GM12878 (cell line): ENCODE data around the gene NUFIP1. TPM values are rescaled to one million over a fixed set of nuclear protein-coding genes. Genes with fewer than 3 reads are reported as not detected.

Experiments used
- ATF3 ChIP-seq: IDR thresholded peaks from 2 replicates; pipeline ENCODE4 v1.6.1; 2011; ENCODE audit warnings: low read depth, mild to moderate bottlenecking, low read length, moderate library complexity, borderline replicate concordance; ENCODE audit errors: extremely low read depth
- CBX5 ChIP-seq: sonication (generic); IDR thresholded peaks from 2 replicates; pipeline ENCODE4 v1.6.1; 2016; ENCODE audit warnings: low read depth, moderate library complexity, mild to moderate bottlenecking, inconsistent platforms
- EZH2 ChIP-seq: IDR thresholded peaks from 2 replicates; pipeline ENCODE4 v1.6.1; 2012; ENCODE audit warnings: low read depth, mild to moderate bottlenecking, control low read depth, inconsistent platforms, low read length, borderline replicate concordance; ENCODE audit not compliant: control insufficient read depth
- GATAD2B ChIP-seq: fragments of 450-650 bp; conservative IDR thresholded peaks from 2 replicates; pipeline ENCODE4 v1.6.1; 2017; ENCODE audit warnings: low read depth, mild to moderate bottlenecking, moderate library complexity
- IRF3 ChIP-seq: fragments of 450-650 bp; IDR thresholded peaks from 2 replicates; pipeline ENCODE4 v1.6.1; 2014; ENCODE audit warnings: mild to moderate bottlenecking
- PRDM15 ChIP-seq: fragments of 450-650 bp; formaldehyde crosslinking; IDR thresholded peaks from 2 replicates; pipeline ENCODE4 v1.4.0; 2020; ENCODE audit warnings: mild to moderate bottlenecking, moderate library complexity
- RAD51 ChIP-seq: fragments of 450-650 bp; IDR thresholded peaks from 2 replicates; pipeline ENCODE4 v1.6.1; 2016; ENCODE audit warnings: moderate library complexity, mild to moderate bottlenecking, inconsistent platforms
- RCOR1 ChIP-seq: conservative IDR thresholded peaks from 2 replicates; pipeline ENCODE4 v1.6.1; 2012; ENCODE audit warnings: low read depth, low read length, improper control_type of control experiment
- RELB ChIP-seq: fragments of 450-650 bp; IDR thresholded peaks from 2 replicates; pipeline ENCODE4 v1.6.1; 2017; ENCODE audit warnings: low read depth, mild to moderate bottlenecking, moderate library complexity
- SRF ChIP-seq, 2 experiments: IDR thresholded peaks; 2 replicates each; pipeline ENCODE4 v1.6.1; 2011; ENCODE audit warnings: low read depth in 2 of 2, low read length in 2 of 2, mild to moderate bottlenecking in 1 of 2, moderate library complexity in 1 of 2
- YBX1 ChIP-seq: fragments of 450-650 bp; IDR thresholded peaks from 2 replicates; pipeline ENCODE4 v1.6.1; 2016; ENCODE audit warnings: antibody characterized with exemption
- ZNF207 ChIP-seq: fragments of 450-650 bp; IDR thresholded peaks from 2 replicates; pipeline ENCODE4 v1.6.1; 2014; ENCODE audit warnings: antibody characterized with exemption, mild to moderate bottlenecking, borderline replicate concordance
- ZNF274 ChIP-seq: IDR thresholded peaks from one replicate; pipeline ENCODE4 v1.8.0; 2011; ENCODE audit not compliant: insufficient read length, insufficient read depth
- ZNF592 ChIP-seq: fragments of 450-650 bp; IDR thresholded peaks from 2 replicates; pipeline ENCODE4 v1.6.1; 2017; ENCODE audit warnings: mild to moderate bottlenecking, moderate library complexity
- polyA plus RNA-seq, 11 experiments: library from polyadenylated mRNA; depleted of rRNA in 4 of 11; unstranded in 6 of 11; stranded (reverse) in 5 of 11; fragments of >200 nt; fragmentation: Nextera tagmentation in 4 of 11; fragmentation: Illumina TruSeq in 1 of 11; extraction: Ambion mirVana in 4 of 11; extraction: Trizol in 1 of 11; gene quantifications; 1 replicate in 1 of 11; 2 replicates in 10 of 11; pipeline versions ENCODE4 v1.2.1 to v1.2.3, GENCODE V29; 2011 to 2016; ENCODE audit warnings: inconsistent platforms in 2 of 11, missing spikeins in 2 of 11, low read depth in 1 of 11
- total RNA-seq, 4 experiments: library from RNA; depleted of rRNA in 3 of 4; stranded (reverse); fragments of >200 nt in 3 of 4; fragmentation: Illumina TruSeq in 1 of 4; extraction: Trizol in 1 of 4; gene quantifications; 2 replicates each; pipeline versions ENCODE4 v1.2.1 to v1.2.3, GENCODE V29; 2013 to 2021
- TF ChIP-seq, protein P1 (sequence below): fragments of 450-650 bp; IDR thresholded peaks from 2 replicates; pipeline ENCODE4 v1.6.1; 2016; ENCODE audit warnings: mild to moderate bottlenecking

The NUFIP1 gene
- total and polyA plus RNA-seq, 10 of the 15 experiments (the other 5 are each of a cell fraction or from before 2014, with no cell fraction given), result 2.5 to 11.2 (median 7.0) TPM

DNA sequence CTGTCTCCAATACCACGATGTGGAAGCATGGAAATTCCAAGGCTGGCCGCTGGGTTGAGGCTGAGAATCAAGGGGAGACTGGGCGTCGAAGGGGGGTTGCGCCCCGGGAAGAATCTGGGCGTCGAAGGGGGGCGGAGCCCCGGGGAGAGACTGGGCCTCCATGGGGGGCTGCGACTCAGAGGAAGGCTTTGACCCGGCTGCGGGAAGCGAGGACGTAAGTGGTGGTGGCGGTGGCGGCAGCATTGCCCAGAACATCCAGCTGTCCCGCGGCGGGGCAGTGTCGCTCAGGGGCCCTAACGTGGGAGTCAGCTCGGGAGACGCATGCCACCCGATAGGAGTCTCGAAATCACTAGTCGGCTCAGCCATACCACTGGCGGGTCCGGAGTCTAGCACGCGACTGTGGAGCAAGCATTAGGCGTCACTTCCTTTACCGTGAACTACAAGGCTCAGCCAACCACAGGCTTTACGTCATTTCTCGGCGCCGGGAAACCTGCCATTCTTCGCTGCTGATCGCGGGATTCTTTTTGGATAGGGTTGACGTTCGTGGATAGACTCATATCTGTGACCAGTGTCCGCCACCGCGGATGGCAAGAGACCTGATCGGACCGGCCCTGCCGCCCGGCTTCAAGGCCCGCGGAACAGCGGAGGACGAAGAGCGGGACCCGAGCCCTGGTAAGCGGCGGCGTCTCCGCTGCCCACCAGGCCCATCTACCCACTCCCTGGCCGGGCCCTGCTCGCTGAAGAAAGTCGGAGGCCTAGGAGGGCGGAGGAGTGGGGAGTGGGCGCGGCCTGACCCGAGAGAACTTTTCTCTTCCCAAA lies at the start of gene NUFIP1, which contains the start of gene GPALPP1 (continued):
- TF ChIP-seq, protein P1, sequence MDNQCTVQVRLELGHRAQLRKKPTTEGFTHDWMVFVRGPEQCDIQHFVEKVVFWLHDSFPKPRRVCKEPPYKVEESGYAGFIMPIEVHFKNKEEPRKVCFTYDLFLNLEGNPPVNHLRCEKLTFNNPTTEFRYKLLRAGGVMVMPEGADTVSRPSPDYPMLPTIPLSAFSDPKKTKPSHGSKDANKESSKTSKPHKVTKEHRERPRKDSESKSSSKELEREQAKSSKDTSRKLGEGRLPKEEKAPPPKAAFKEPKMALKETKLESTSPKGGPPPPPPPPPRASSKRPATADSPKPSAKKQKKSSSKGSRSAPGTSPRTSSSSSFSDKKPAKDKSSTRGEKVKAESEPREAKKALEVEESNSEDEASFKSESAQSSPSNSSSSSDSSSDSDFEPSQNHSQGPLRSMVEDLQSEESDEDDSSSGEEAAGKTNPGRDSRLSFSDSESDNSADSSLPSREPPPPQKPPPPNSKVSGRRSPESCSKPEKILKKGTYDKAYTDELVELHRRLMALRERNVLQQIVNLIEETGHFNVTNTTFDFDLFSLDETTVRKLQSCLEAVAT, result peak; percentile 83
- TF ChIP-seq PRDM15 (CRISPR knock-in tag), result no peak
- no peak for TF ChIP-seq ZNF592
- no peak for TF ChIP-seq RAD51
- TF ChIP-seq IRF3, result no peak
- peak; percentile 78; the same call in 1 of the 2 replicates for TF ChIP-seq ATF3
- no peak for TF ChIP-seq ZNF274
- TF ChIP-seq CBX5, result no peak
- no peak for TF ChIP-seq YBX1
- TF ChIP-seq SRF (IDR thresholded peaks at IDR 0.05; ENCODE audit: low read depth in 2 of 2, low read length in 2 of 2), result peak in 1 of 2 experiments; percentile 82; a peak in 2 of 4 replicates
- TF ChIP-seq RELB, result peak; percentile 95
- no peak for TF ChIP-seq RCOR1
- TF ChIP-seq GATAD2B, result 0 out of 2 replicates have a peak, but pooled peaks have one; percentile 51
- no peak for TF ChIP-seq EZH2
- TF ChIP-seq ZNF207, result no peak; the same call in 1 of the 2 replicates
